ENCODE data around the gene NHLRC4.
"Not testable (repeated sequence)": the region's sequence is repeated elsewhere in the genome, so short reads cannot be mapped to it uniquely, and the experiment has no call there.

NHLRC4 gene

DNA sequence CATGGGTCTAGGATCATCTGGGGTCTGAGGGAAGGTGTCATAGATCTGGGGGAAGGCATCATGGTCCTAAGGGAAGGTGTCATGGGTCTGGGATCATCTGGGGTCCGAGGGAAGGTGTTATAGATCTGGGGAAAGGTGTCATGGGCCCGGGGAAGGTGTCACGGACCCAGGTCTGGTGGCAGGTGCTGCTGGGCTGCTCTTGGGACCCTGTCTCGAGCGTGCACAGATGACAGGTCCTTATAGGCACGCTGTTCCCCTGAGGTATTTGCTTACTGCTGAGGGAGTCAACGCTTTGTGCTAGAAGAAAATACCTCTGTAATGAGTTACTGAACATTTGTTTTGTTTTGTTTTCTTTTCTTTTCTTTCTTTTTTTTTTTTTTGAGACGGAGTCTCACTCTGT is 24.4 kb downstream of the NHLRC4 start:
- H3K9ac ChIP-seq (ENCODE audit: low read depth, low read length): no peak overlapping the region
- no peaks in the 10 kb centered on the region for H3K36me3 ChIP-seq (ENCODE audit: control insufficient read depth, insufficient read depth, low read length)
- H3K27ac ChIP-seq (ENCODE audit: low read depth, low read length): no peak overlapping the region
- H3K4me3 ChIP-seq (ENCODE audit: low read depth, low read length): 0 out of 2 replicates have a peak overlapping the region, but pooled peaks have one; percentile 89
- peaks cover 25% of the 10 kb centered on the region for H3K27me3 ChIP-seq (ENCODE audit: control insufficient read depth, insufficient read depth, low read length)
- no peaks in the 10 kb centered on the region for H3K9me3 ChIP-seq (ENCODE audit: control insufficient read depth, insufficient read depth, low read length)
- peaks cover 4% of the 10 kb centered on the region; the same call in 1 of the 2 replicates for H3K4me1 ChIP-seq (ENCODE audit: control insufficient read depth, insufficient read depth, low read length)

DNA sequence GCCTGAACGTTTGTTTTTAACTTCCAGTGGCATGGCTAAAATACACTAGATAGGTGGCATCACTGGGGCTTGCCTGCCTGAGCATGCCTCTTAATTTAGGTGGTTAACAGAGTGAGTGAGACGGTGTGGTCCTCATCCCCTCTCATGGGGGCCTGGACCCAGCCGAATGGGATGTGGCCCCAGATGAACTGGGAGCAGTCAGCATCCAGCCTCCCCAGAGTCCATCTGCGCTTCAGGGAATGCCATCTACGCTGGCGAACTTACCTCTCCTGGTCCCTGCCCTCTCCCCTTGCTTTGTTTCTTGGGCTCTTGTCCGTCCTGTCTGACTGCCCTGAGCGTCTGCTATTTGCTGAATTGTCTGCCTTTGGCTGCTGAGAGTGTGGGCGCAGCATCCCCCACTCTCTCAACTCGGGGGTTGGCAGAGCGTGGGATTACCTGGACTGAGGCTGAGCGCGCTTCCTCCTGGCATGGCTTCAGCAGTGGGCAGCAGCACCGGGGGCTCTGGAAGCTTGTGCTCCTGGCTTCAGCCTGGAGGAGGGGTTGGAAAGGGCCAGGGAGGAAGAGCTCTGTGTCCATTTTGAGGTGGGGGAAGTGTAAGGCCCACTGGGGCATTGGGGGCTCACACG is 25.2 kb downstream of the NHLRC4 start:
- H3K9ac ChIP-seq (ENCODE audit: low read depth, low read length): no peak overlapping the region
- no peak overlapping the region; the same call in 1 of the 2 replicates for H3K4me3 ChIP-seq (ENCODE audit: low read depth, low read length)
- no peaks in the 10 kb centered on the region for H3K9me3 ChIP-seq (ENCODE audit: control insufficient read depth, insufficient read depth, low read length)
- H3K36me3 ChIP-seq (ENCODE audit: control insufficient read depth, insufficient read depth, low read length): no peaks in the 10 kb centered on the region
- H3K4me1 ChIP-seq (ENCODE audit: control insufficient read depth, insufficient read depth, low read length): peaks cover 4% of the 10 kb centered on the region; the same call in 1 of the 2 replicates
- no peak overlapping the region for H3K27ac ChIP-seq (ENCODE audit: low read depth, low read length)
- H3K27me3 ChIP-seq (ENCODE audit: control insufficient read depth, insufficient read depth, low read length): peaks cover 17% of the 10 kb centered on the region

DNA sequence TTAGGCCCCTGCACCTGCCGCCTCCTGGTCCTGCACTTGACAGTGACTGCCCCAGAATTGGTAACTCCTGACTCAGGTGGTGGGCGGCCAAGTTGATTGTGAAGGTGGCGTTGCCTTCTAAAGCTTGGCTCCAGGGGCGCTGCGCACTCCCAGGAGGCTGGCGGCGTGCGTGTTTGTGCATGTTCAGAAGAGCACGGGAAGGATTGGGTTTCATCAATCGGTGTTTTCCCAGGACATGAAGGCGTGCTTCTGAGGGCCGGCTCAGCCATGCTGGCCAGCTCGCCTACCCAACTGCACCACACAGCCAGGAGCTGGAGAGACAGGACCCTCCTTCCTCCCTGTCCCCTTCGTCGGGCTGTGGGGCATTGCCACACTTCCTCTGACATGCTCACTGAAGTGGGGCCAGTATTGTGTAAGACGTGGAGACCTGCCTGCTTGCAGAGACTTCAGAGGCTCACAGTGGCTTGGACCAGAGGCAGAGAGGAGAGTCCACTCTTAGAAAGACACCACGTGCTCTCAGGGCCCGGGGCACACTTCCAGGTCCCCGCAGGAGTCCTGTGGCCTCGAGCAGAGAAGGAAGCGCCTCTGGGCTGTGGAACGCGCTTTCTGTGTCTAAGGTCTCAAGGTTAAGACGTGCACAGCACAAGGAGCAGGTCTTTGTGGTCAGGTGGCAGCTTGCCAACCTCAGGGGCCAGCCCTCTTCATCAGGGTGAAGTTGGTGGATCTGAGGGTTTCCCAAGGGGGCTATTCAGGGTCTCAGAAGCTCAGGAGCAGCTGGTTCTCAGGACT is 25.9 kb downstream of the NHLRC4 start:
- H3K27ac ChIP-seq (ENCODE audit: low read depth, low read length): no peak overlapping the region
- H3K36me3 ChIP-seq (ENCODE audit: control insufficient read depth, insufficient read depth, low read length): no peaks in the 10 kb centered on the region
- no peak overlapping the region for H3K9ac ChIP-seq (ENCODE audit: low read depth, low read length)
- H3K4me1 ChIP-seq (ENCODE audit: control insufficient read depth, insufficient read depth, low read length): peaks cover 4% of the 10 kb centered on the region; the same call in 1 of the 2 replicates
- no peak overlapping the region for H3K4me3 ChIP-seq (ENCODE audit: low read depth, low read length)
- peaks cover 11% of the 10 kb centered on the region for H3K27me3 ChIP-seq (ENCODE audit: control insufficient read depth, insufficient read depth, low read length)
- H3K9me3 ChIP-seq (ENCODE audit: control insufficient read depth, insufficient read depth, low read length): no peaks in the 10 kb centered on the region

DNA sequence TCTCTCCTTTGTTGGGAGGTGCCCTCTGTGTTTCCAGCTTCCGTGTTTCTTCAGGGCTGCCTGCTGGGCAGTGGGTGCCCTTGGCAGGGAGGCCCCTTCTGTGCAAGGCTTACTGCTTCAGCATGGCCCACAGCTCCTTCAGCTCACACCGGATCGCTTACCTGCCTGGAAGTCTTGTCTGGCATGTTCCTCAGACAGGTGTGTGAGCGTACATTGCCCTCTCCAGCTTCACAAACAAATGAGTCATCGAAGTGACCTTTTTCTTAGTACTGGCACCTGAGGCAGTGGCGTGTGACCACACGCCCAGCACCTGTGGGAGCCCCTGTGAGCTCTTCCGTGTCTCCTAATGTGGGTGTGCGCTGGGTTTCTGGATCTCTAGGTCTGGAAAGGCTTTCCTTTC is 26.6 kb downstream of the NHLRC4 start:
- Histone ChIP-seq H3K27ac (ENCODE audit: low read depth, low read length) (no peak overlapping the region), H3K4me3 (ENCODE audit: low read depth, low read length) (no peak overlapping the region), H3K4me1 (ENCODE audit: control insufficient read depth, insufficient read depth, low read length) (peaks cover 4% of the 10 kb centered on the region; the same call in 1 of the 2 replicates), H3K9ac (ENCODE audit: low read depth, low read length) (no peak overlapping the region), H3K27me3 (ENCODE audit: control insufficient read depth, insufficient read depth, low read length) (peaks cover 9% of the 10 kb centered on the region), H3K9me3 (ENCODE audit: control insufficient read depth, insufficient read depth, low read length) (no peaks in the 10 kb centered on the region), H3K36me3 (ENCODE audit: control insufficient read depth, insufficient read depth, low read length) (no peaks in the 10 kb centered on the region)

DNA sequence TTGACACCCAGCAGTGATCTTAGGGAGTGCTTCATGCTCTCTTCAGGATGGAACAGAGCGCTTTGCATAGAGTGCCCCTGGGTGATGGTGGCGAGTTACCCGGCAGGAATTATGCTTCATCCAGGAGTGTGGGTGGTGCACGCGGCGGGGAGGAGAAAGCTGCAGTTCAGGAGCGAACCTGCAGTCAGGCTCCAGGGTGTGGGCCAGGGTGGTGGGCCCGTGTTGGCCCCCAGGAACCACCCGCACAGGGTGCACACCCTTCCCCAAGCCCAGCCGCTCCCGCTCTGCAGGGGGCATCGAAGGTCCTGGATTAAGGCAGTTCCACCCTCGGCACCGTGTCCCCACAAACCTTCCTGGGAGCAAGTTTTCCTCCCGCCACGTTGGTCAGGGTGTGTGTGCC is 27.0 kb downstream of the NHLRC4 start:
- H3K27ac ChIP-seq (ENCODE audit: low read depth, low read length): no peak overlapping the region

DNA sequence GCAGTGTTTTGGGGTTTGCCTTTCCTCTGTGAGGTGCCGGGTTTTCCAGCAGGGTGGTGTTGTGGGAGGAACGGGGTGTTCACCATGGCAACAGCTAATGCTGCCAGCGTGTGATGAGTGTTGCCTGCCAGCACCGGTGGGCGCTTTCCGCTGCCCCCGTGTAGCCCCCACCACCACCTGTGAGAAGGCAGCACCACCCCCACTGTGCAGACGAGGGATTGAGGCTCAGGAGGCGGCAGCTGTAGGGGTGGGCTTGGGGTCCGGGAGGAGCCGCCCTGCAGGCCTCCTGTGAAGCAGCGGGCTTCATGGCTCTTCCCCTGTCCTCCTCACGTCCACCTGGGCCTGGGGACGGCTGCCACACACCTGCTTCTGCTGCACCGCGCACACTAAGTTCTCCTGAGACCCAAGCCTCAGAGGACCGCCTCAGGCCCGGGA is 28.3 kb downstream of the NHLRC4 start:
- Histone ChIP-seq H3K36me3 (ENCODE audit: control insufficient read depth, insufficient read depth, low read length) (0 out of 2 replicates have a peak, but pooled peaks cover 5% of the 10 kb centered on the region), H3K27ac (ENCODE audit: low read depth, low read length) (no peak overlapping the region), H3K9ac (ENCODE audit: low read depth, low read length) (no peak overlapping the region), H3K9me3 (ENCODE audit: control insufficient read depth, insufficient read depth, low read length) (no peaks in the 10 kb centered on the region), H3K4me3 (ENCODE audit: low read depth, low read length) (no peak overlapping the region), H3K4me1 (ENCODE audit: control insufficient read depth, insufficient read depth, low read length) (peaks cover 4% of the 10 kb centered on the region; the same call in 1 of the 2 replicates), H3K27me3 (ENCODE audit: control insufficient read depth, insufficient read depth, low read length) (peaks cover 9% of the 10 kb centered on the region)

More for the DNA sequence above, 27.0 kb downstream of the NHLRC4 start:
- peaks cover 9% of the 10 kb centered on the region for H3K27me3 ChIP-seq (ENCODE audit: control insufficient read depth, insufficient read depth, low read length)
- peaks cover 4% of the 10 kb centered on the region; the same call in 1 of the 2 replicates for H3K4me1 ChIP-seq (ENCODE audit: control insufficient read depth, insufficient read depth, low read length)
- no peaks in the 10 kb centered on the region for H3K9me3 ChIP-seq (ENCODE audit: control insufficient read depth, insufficient read depth, low read length)
- no peak overlapping the region for H3K4me3 ChIP-seq (ENCODE audit: low read depth, low read length)
- H3K36me3 ChIP-seq (ENCODE audit: control insufficient read depth, insufficient read depth, low read length): no peaks in the 10 kb centered on the region
- no peak overlapping the region for H3K9ac ChIP-seq (ENCODE audit: low read depth, low read length)

DNA sequence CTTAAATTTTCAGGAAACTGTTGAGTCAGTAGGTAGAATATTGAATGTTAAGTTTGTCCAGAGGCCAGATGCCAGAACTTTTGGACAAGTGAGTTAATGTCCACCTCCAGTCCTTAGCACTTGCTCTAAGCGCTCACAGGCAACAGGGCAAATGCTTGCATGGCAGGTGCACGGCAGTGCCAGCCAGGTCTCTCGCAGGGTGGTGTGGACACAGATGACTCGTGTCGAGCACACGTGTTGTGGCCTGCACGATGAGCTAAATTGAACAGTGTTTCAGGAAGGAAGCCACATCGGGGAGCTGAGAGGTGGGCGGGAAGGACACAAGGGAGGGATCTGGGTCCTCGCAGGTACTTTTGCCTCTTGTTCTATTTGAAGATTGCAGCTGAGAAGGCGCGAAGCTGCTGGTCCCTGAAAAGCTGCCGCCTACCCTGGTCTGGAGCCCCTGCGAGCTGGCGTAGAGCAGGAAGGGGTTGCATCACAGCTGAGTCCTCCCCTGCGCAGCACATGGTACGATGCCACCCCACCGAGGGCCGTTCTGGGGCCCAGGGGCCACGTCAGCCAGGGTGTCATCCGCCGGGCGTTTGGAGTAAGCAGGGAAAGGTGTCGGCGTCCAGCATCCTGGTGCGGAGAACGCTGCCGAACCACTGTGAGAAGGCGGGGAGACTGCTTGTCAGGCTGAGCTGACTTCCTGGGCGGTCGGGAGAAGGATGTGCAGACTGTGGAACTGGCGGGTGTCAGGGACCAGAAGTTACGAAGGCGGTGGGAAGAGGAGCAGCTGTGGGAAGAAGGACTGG is 29.3 kb downstream of the NHLRC4 start:
- Histone ChIP-seq H3K4me1 (ENCODE audit: control insufficient read depth, insufficient read depth, low read length) (no peaks in the 10 kb centered on the region), H3K9ac (ENCODE audit: low read depth, low read length) (no peak overlapping the region), H3K27ac (ENCODE audit: low read depth, low read length) (no peak overlapping the region), H3K4me3 (ENCODE audit: low read depth, low read length) (no peak overlapping the region), H3K9me3 (ENCODE audit: control insufficient read depth, insufficient read depth, low read length) (no peaks in the 10 kb centered on the region), H3K36me3 (ENCODE audit: control insufficient read depth, insufficient read depth, low read length) (0 out of 2 replicates have a peak, but pooled peaks cover 5% of the 10 kb centered on the region), H3K27me3 (ENCODE audit: control insufficient read depth, insufficient read depth, low read length) (peaks cover 1% of the 10 kb centered on the region)

DNA sequence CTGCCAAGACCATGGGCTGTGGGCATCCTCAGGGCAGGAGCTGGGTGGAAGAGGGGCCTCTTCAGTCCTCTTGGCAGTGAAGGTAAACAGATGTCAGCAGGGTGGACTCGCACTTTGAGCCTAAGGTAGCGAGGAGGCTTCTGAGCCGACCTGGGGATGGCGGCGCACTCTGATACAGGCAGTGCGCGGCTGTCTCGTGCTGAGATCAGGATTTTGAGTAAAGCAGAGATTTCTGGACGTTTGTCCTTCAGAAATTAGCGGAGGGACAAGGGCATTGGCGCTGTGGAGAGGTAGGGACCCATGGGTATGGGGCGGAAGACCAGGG is 29.9 kb downstream of the NHLRC4 start:
- Histone ChIP-seq H3K36me3 (ENCODE audit: control insufficient read depth, insufficient read depth, low read length) (0 out of 2 replicates have a peak, but pooled peaks cover 5% of the 10 kb centered on the region), H3K9ac (ENCODE audit: low read depth, low read length) (no peak overlapping the region), H3K27ac (ENCODE audit: low read depth, low read length) (no peak overlapping the region), H3K9me3 (ENCODE audit: control insufficient read depth, insufficient read depth, low read length) (no peaks in the 10 kb centered on the region), H3K4me3 (ENCODE audit: low read depth, low read length) (no peak overlapping the region), H3K27me3 (ENCODE audit: control insufficient read depth, insufficient read depth, low read length) (no peaks in the 10 kb centered on the region; the same call in none of the 2 replicates), H3K4me1 (ENCODE audit: control insufficient read depth, insufficient read depth, low read length) (no peaks in the 10 kb centered on the region)

DNA sequence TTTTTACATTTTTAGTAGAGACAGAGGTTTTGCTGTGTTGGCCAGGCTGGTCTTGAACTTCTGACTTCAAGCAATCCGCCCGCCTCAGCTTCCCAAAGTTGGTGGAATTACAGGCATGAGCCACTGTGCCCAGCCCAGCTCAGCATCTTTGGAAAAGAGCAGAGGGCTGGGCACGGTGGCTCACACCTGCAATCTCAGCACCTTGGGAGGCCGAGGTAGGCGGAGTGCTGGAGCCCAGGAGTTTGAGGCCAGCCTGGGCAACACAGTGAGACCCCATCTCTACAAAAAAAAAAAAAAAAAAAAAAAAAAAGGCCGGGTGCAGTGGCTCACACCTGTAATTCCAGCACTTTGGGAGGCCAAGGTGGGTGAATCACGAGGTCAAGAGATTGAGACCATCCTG is 30.9 kb downstream of the NHLRC4 start:
- not testable (repeated sequence) for H3K9ac ChIP-seq (ENCODE audit: low read depth, low read length); H3K4me1 ChIP-seq (ENCODE audit: control insufficient read depth, insufficient read depth, low read length); H3K9me3 ChIP-seq (ENCODE audit: control insufficient read depth, insufficient read depth, low read length); H3K27me3 ChIP-seq (ENCODE audit: control insufficient read depth, insufficient read depth, low read length); H3K36me3 ChIP-seq (ENCODE audit: control insufficient read depth, insufficient read depth, low read length); H3K4me3 ChIP-seq (ENCODE audit: low read depth, low read length); H3K27ac ChIP-seq (ENCODE audit: low read depth, low read length)

DNA sequence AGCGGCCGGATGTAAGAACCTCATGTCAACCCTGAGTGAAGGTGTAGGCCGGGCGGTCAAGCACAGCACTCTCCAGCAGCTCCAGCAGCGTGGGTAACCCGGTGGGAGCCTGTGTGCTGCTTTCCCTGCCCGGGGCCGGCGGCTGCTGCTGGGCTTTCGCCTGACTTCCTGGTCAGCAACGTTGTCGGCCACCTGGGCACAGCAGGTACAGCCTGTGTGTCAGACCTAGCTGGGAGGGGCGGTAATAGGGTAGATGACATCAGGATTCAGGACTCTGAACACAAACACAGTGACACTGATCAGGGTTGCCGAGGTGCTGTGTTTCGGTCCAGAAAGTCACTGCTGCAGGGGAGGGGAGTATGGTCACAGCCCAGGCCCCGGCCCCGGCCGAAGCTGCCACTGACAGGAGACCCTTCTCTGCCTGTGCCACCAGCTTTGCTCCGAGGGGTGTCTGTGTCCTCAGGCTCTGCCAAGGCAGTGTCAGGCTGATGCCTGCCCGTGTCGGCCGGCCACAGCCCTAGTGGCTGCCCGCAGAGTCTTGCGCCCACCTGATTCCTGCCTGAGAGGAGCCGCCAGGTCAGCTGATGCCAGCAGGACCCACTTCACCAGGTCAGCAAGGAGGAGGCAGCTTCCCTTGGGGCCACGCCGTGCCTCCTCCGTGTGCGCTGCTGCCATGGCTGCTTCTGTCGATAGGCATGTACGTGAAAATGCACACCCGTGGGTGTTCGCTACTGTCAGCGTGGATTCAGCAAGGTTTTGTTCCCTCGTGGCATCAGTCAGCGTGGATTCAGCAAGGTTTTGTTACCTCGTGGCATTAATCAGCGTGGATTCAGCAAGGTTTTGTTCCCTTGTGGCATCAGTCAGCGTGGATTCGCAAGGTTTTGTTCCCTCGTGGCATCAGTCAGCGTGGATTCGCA is 32.3 kb downstream of the NHLRC4 start:
- H3K4me1 ChIP-seq (ENCODE audit: control insufficient read depth, insufficient read depth, low read length): no peaks in the 10 kb centered on the region
- no peak overlapping the region for H3K9ac ChIP-seq (ENCODE audit: low read depth, low read length)
- H3K27ac ChIP-seq (ENCODE audit: low read depth, low read length): no peak overlapping the region
- no peaks in the 10 kb centered on the region for H3K9me3 ChIP-seq (ENCODE audit: control insufficient read depth, insufficient read depth, low read length)
- H3K4me3 ChIP-seq (ENCODE audit: low read depth, low read length): no peak overlapping the region
- H3K27me3 ChIP-seq (ENCODE audit: control insufficient read depth, insufficient read depth, low read length): no peaks in the 10 kb centered on the region
- H3K36me3 ChIP-seq (ENCODE audit: control insufficient read depth, insufficient read depth, low read length): 0 out of 2 replicates have a peak, but pooled peaks cover 5% of the 10 kb centered on the region
